ENCODE results near the gene TENT4A.

The TENT4A gene

DNA sequence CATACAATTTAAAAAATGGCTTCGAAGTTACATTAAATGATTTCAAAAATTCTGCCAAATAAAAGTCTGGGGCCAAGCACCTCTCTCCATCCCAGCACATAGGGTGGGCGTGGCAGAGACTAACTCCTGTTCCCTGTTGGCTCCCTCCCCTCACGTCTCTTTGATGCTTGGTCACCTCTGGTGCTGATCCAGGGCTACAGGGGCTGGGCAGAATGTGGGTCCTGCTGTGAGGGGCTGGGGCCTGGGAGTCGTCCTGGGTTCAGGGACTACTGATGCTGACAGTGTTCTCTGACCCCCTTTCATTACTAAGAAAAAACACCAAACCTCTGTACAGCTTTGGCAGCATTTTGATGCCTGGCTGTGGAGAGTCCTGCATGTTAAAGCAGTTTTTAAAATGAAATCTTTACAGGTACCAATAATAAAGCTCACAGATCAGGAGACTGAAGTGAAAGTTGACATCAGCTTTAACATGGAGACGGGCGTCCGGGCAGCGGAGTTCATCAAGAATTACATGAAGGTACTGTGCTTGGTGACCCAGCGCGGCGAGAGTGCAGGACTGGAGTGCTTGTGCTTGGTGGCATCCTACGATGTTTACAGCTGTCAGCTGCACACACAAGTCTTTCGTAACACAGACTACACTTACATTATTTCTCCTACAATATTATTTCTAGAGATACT is 29.0 kb downstream of the TENT4A start:
- no peak for DNase-seq (ENCODE audit: low read depth)
- no peak for TF ChIP-seq CTCF (IDR thresholded peaks at IDR 0.05; ENCODE audit: low read length, missing control alignments)
- H3K4me3 ChIP-seq (replicated peaks; ENCODE audit: low read depth, low read length), result no peak overlapping the region

DNA sequence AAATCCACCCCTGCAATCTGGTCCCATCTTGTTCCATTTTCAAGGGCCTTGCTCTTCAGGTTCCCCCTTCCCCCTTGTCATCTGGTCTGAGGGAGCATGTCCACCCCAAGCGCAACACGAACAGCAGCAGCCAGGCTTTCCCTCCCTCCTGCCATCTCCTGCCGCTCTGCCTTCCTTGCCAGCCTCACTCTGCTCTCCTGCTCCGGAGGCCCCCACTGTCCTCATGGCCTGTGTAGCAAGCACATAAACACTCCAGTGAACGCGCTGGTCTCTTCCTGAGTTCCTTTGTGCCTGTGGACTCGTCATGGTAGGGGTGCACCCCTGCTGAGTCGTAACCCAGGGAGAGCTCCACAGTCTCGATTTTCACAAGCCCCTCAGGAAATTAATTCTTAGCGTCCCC is 29.9 kb downstream of the TENT4A start:
- H3K4me3 ChIP-seq (replicated peaks; ENCODE audit: low read depth, low read length), result no peak overlapping the region
- no peak for DNase-seq (ENCODE audit: low read depth)
- no peak for TF ChIP-seq CTCF (IDR thresholded peaks at IDR 0.05; ENCODE audit: low read length, missing control alignments)

DNA sequence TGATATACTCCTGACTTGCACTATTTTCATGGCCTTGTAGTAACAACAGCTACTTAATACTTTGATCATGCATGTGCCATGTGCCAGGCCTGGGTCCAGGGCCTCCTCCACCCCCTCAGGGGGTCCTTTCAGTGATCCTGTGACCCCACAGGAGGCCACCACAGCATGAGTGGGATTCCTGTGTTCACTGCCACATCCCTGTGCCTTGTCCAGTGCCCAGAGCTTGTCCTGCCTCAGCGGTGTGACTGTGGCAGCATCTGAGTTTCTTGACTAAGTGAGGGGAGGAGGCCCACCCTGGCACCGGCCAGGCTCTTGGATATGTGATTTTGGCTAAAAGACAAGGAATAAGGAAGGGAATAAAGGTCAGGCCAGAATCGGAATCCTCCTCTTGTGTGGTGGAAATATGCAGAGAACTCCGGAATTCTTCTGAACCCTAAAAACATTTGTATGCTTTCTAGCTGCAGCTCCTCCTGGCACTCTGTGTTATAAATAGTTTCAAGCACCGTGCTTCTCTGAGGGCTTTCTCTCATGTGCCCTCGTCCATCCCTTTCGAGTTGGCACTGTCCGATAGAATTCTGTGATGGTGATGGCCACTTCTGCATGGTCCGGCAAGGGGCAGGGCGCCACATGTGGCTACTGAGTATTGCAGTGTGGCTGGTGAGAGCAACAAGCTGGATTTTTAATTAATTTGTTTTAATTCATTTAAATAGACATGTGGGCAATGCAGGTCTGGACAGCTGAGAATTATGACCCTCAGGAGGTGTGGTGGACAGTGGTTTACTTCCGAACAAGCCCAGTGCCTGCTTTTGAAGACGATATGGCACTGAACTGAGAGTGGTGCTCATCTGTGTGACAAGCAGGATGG is 31.8 kb downstream of the TENT4A start:
- H3K4me3 ChIP-seq (replicated peaks; ENCODE audit: low read depth, low read length), result no peak overlapping the region
- no peak for DNase-seq (ENCODE audit: low read depth)
- no peak for TF ChIP-seq CTCF (IDR thresholded peaks at IDR 0.05; ENCODE audit: low read length, missing control alignments)

- TF ChIP-seq CTCF (IDR thresholded peaks at IDR 0.05; ENCODE audit: low read length, missing control alignments), result peak; percentile 91
- H3K4me3 ChIP-seq (replicated peaks; ENCODE audit: low read depth, low read length), result no peak overlapping the region
- peak; percentile 82 for DNase-seq (ENCODE audit: low read depth)
Measured at GRCh38 chr5:6745706-6746222, 32.5 kb downstream of the TENT4A start.

GRCh38 chr5:6746244-6746643 is 33.0 kb downstream of the TENT4A start:
- no peak for DNase-seq (ENCODE audit: low read depth)
- no peak for TF ChIP-seq CTCF (IDR thresholded peaks at IDR 0.05; ENCODE audit: low read length, missing control alignments)
- no peak overlapping the region for H3K4me3 ChIP-seq (replicated peaks; ENCODE audit: low read depth, low read length)

DNA sequence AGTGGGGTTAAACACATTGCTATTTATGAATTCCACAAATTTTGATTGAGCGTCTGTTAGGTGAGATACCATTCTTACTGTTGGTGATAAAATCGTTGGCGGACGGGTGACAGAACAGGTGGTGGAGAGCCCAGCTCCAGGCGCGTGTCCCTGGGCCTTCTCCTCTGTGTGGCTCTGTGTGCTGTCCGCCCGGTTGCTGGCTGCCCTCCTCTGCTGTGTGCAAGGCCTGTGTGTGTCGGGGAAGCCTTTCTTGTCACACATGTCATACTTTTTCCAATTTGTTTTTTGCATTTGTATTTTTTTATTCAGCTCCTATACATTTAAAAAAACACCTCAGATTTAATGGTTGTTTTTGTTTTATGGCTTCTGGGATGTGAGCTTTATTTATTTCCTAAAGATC is 33.9 kb downstream of the TENT4A start:
- H3K4me3 ChIP-seq (replicated peaks; ENCODE audit: low read depth, low read length), result no peak overlapping the region
- TF ChIP-seq CTCF (IDR thresholded peaks at IDR 0.05; ENCODE audit: low read length, missing control alignments), result no peak
- no peak for DNase-seq (ENCODE audit: low read depth)

All from fibroblast of pulmonary artery (primary cell).